GM18526 (cell line): ENCODE data around the gene C16orf54.

Experiments used
- POLR2A ChIP-seq: IDR thresholded peaks from 3 replicates; pipeline ENCODE4 v1.6.1; 2011; ENCODE audit not compliant: insufficient read length; ENCODE audit errors: extremely low read depth

C16orf54 gene

GRCh38 chr16:29743827-29744531 is 1.8 kb downstream of the C16orf54 start:
- TF ChIP-seq POLR2A = no peak

- TF ChIP-seq POLR2A = no peak
Observed at GRCh38 chr16:29743475-29743826, 2.3 kb downstream of the C16orf54 start.

GRCh38 chr16:29742683-29743275 is 3.0 kb downstream of the C16orf54 start:
- no peak for TF ChIP-seq POLR2A

- no peak for TF ChIP-seq POLR2A
Observed at GRCh38 chr16:29738514-29738913, 7.3 kb downstream of the C16orf54 start.

GRCh38 chr16:29737713-29738112 is 8.1 kb downstream of the C16orf54 start:
- TF ChIP-seq POLR2A = no peak

GRCh38 chr16:29736764-29737163 is 9.0 kb downstream of the C16orf54 start:
- no peak for TF ChIP-seq POLR2A

GRCh38 chr16:29736112-29736511 is 9.7 kb downstream of the C16orf54 start:
- no peak for TF ChIP-seq POLR2A

GRCh38 chr16:29734786-29735185 is 11.0 kb downstream of the C16orf54 start:
- TF ChIP-seq POLR2A = no peak

- TF ChIP-seq POLR2A = no peak
Observed at GRCh38 chr16:29730649-29731048, 15.1 kb downstream of the C16orf54 start.

GRCh38 chr16:29729116-29729521 is 16.7 kb downstream of the C16orf54 start:
- no peak for TF ChIP-seq POLR2A

- TF ChIP-seq POLR2A = no peak
Observed at GRCh38 chr16:29727452-29727851, 18.3 kb downstream of the C16orf54 start.

- TF ChIP-seq POLR2A = no peak
Observed at GRCh38 chr16:29726845-29727377, 18.9 kb downstream of the C16orf54 start.

GRCh38 chr16:29720703-29721102 is 25.1 kb downstream of the C16orf54 start:
- TF ChIP-seq POLR2A = no peak

GRCh38 chr16:29719063-29719462 is 26.7 kb downstream of the C16orf54 start:
- no peak for TF ChIP-seq POLR2A

- TF ChIP-seq POLR2A = no peak
Observed at GRCh38 chr16:29717113-29717512, 28.7 kb downstream of the C16orf54 start.

GRCh38 chr16:29714972-29715371 is 30.8 kb downstream of the C16orf54 start:
- TF ChIP-seq POLR2A = no peak

GRCh38 chr16:29714396-29714795 is 31.4 kb downstream of the C16orf54 start:
- no peak for TF ChIP-seq POLR2A
